ENCODE results near the gene HLX.

DNA sequence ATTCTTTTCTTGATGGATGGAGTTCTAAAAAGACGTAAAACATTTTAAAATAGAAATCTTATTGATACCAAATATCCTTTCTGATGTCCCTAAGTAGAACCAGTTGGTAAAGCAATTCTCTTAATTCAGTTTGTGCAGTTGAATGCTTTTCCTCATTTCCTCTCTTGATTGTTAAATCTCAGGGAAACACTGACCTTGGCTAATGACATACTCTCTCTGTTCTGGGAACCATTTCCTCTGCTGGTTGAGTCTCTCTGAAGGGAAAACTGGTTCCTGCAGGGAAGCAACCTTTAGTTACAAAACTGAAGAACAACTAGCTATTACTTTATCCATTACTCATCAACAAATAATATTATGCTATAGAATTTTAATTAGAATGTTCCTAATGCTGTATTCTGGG is 36.7 kb downstream of the HLX start:
- TF ChIP-seq, protein P1, sequence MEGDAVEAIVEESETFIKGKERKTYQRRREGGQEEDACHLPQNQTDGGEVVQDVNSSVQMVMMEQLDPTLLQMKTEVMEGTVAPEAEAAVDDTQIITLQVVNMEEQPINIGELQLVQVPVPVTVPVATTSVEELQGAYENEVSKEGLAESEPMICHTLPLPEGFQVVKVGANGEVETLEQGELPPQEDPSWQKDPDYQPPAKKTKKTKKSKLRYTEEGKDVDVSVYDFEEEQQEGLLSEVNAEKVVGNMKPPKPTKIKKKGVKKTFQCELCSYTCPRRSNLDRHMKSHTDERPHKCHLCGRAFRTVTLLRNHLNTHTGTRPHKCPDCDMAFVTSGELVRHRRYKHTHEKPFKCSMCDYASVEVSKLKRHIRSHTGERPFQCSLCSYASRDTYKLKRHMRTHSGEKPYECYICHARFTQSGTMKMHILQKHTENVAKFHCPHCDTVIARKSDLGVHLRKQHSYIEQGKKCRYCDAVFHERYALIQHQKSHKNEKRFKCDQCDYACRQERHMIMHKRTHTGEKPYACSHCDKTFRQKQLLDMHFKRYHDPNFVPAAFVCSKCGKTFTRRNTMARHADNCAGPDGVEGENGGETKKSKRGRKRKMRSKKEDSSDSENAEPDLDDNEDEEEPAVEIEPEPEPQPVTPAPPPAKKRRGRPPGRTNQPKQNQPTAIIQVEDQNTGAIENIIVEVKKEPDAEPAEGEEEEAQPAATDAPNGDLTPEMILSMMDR (IDR thresholded peaks at IDR 0.05): no peak
- TF ChIP-seq EP300 (IDR thresholded peaks at IDR 0.05): no peak

All from sigmoid colon (tissue), 4 donors.